HEK293T (cell line): Measurements from ENCODE around the gene HESX1.

ENCODE experiments used
- ARNT ChIP-seq: fragments of 450-650 bp; IDR thresholded peaks from 2 replicates; pipeline ENCODE4 v1.6.1; 2017; ENCODE audit warnings: mild to moderate bottlenecking
- BHLHE40 ChIP-seq: fragments of 450-650 bp; IDR thresholded peaks from 2 replicates; pipeline ENCODE4 v1.6.1; 2016; ENCODE audit warnings: mild to moderate bottlenecking, moderate library complexity, borderline replicate concordance
- ELF4 ChIP-seq: fragments of 450-650 bp; IDR thresholded peaks from 2 replicates; pipeline ENCODE4 v1.6.1; 2017; ENCODE audit warnings: antibody characterized with exemption
- FOXA1 ChIP-seq: fragments of 450-650 bp; IDR thresholded peaks from 2 replicates; pipeline ENCODE4 v1.6.1; 2016; ENCODE audit warnings: mild to moderate bottlenecking
- FOXM1 ChIP-seq: fragments of 450-650 bp; IDR thresholded peaks from 2 replicates; pipeline ENCODE4 v1.6.1; 2017; ENCODE audit warnings: mild to moderate bottlenecking, borderline replicate concordance
- HDGF ChIP-seq: fragments of 450-650 bp; IDR thresholded peaks from 2 replicates; pipeline ENCODE4 v1.6.1; 2017; ENCODE audit warnings: antibody characterized with exemption, borderline replicate concordance
- LEF1 ChIP-seq: fragments of 450-650 bp; IDR thresholded peaks from 2 replicates; pipeline ENCODE4 v1.6.1; 2017; ENCODE audit warnings: mild to moderate bottlenecking, borderline replicate concordance
- PKNOX1 ChIP-seq: fragments of 450-650 bp; IDR thresholded peaks from 2 replicates; pipeline ENCODE4 v1.6.1; 2016
- SP1 ChIP-seq: fragments of 450-650 bp; IDR thresholded peaks from 2 replicates; pipeline ENCODE4 v1.6.1; 2017
- SUZ12 ChIP-seq: fragments of 450-650 bp; IDR thresholded peaks from 2 replicates; pipeline ENCODE4 v1.6.1; 2016; ENCODE audit warnings: mild to moderate bottlenecking
- TARDBP ChIP-seq: fragments of 450-650 bp; IDR thresholded peaks from 2 replicates; pipeline ENCODE4 v1.6.1; 2016
- ZNF384 ChIP-seq: fragments of 450-650 bp; IDR thresholded peaks from 2 replicates; pipeline ENCODE4 v1.6.1; 2016

DNA sequence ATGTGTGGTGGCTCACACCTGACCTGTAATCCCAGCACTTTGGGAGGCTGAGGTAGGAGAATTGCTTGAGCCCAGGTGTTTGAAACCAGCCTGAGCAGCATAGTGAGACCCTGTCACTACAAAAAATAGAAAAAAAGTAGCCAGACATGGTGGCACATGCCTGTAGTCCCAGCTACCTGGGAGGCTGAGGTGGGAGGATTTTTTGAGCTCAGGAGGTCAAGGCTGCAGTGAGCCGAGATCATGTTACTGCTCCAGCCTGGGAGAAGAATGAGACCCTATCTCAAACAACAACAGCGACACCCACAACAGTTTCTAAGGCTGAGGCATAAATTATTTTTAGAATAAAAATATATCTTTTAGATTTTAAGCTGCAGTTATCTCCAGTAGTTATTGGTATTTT is 34.0 kb upstream of the HESX1 start:
- no peak for TF ChIP-seq BHLHE40
- TF ChIP-seq ARNT = no peak
- no peak for TF ChIP-seq ZNF384
- no peak for TF ChIP-seq SP1
- TF ChIP-seq SUZ12 = no peak
- no peak for TF ChIP-seq FOXA1
- no peak for TF ChIP-seq LEF1
- TF ChIP-seq TARDBP = no peak
- TF ChIP-seq PKNOX1 = no peak
- no peak for TF ChIP-seq FOXM1
- TF ChIP-seq HDGF = no peak
- TF ChIP-seq ELF4 = no peak
